Measurements from ENCODE around the gene ATP1A4. TPM values are rescaled to one million over a fixed set of nuclear protein-coding genes. Genes with fewer than 3 reads are reported as not detected.

The ATP1A4 gene
- total and polyA plus RNA-seq, 9 of the 15 experiments (the other 6 are each of a cell fraction or from before 2014, with no cell fraction given) = 0.07 TPM; not detected in 8

DNA sequence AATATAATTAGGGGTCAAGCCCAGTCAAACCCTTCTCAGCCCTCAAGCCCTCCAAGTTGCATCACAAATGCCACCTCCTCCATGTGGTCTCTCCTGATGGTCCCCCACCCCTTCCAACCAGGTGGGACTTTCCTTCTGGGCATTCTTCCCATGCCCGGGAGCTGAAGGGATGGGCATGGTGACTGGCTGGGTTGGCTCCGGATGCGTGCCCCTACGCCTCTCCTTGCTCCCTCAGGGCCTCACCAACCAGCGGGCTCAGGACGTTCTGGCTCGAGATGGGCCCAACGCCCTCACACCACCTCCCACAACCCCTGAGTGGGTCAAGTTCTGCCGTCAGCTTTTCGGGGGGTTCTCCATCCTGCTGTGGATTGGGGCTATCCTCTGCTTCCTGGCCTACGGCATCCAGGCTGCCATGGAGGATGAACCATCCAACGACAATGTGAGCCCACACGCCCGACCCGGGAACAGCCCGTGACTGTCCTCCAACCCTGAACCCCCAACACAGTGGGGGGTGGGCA is 28.4 kb upstream of the ATP1A4 start:
- Histone ChIP-seq H3K27ac (ENCODE audit: extremely low read depth, low read depth, low read length) (no peak overlapping the region), H3K9ac (ENCODE audit: insufficient read depth in 1 of 2, low read depth in 2 of 2, low read length in 2 of 2) (no peak overlapping the region), H3K4me1 (replicated peaks in 1 of 2; ENCODE audit: control insufficient read depth in 2 of 2, insufficient read depth in 2 of 2, low read length in 2 of 2) (no peaks in the 10 kb centered on the region; a peak in 2 of 5 replicates), H3K9me1 (ENCODE audit: control insufficient read depth, insufficient read depth, low read length) (no peaks in the 10 kb centered on the region), H4K20me1 (replicated peaks; ENCODE audit: control insufficient read depth, insufficient read depth, low read length) (no peaks in the 10 kb centered on the region), H3K4me3 (no peak overlapping the region), H3K36me3 (ENCODE audit: control insufficient read depth, insufficient read depth, low read length) (no peaks in the 10 kb centered on the region), H2AFZ (ENCODE audit: low read depth, low read length) (no peak overlapping the region), H3K4me2 (ENCODE audit: insufficient read depth, low read length) (no peak overlapping the region), H3K79me2 (ENCODE audit: control insufficient read depth, insufficient read depth, low read length) (no peaks in the 10 kb centered on the region), H3K9me3 (replicated peaks; ENCODE audit: control insufficient read depth, insufficient read depth, low read depth, low read length) (no peaks in the 10 kb centered on the region), H3K27me3 (ENCODE audit: control insufficient read depth in 2 of 2, insufficient read depth in 2 of 2, low read length in 2 of 2) (peaks cover 8 to 45% of the 10 kb centered on the region in 2 experiments)
- WGBS (ENCODE audit: insufficient coverage, low coverage, missing lambda C conversion rate) = 4% methylated on average over 14 of the region's 16 CpGs
- BruUV-seq (replicated peaks) = no TSS peak
- FAIRE-seq (no peak), ATAC-seq (no peak), DNase-seq (ENCODE audit: extremely low read depth in 1 of 4, low spot score in 3 of 4) (no peak)
- ChIA-PET CTCF (ENCODE audit: low intra/inter-chr PET ratio) (no interaction called here), POLR2A (interaction anchor here (1.2 kb wide), 1 partner anchor 19 kb away, joined by 3 read pairs; no protein-coding TSS in a partner anchor)
- in situ Hi-C loops (cut with MboI) = no loop called here
- intact Hi-C loops (cut with micrococcal nuclease) = no loop called here
- no peak for TF ChIP-seq ZNF766 (CRISPR knock-in tag; conservative IDR thresholded peaks at IDR 0.05)
- TF ChIP-seq, protein P1, sequence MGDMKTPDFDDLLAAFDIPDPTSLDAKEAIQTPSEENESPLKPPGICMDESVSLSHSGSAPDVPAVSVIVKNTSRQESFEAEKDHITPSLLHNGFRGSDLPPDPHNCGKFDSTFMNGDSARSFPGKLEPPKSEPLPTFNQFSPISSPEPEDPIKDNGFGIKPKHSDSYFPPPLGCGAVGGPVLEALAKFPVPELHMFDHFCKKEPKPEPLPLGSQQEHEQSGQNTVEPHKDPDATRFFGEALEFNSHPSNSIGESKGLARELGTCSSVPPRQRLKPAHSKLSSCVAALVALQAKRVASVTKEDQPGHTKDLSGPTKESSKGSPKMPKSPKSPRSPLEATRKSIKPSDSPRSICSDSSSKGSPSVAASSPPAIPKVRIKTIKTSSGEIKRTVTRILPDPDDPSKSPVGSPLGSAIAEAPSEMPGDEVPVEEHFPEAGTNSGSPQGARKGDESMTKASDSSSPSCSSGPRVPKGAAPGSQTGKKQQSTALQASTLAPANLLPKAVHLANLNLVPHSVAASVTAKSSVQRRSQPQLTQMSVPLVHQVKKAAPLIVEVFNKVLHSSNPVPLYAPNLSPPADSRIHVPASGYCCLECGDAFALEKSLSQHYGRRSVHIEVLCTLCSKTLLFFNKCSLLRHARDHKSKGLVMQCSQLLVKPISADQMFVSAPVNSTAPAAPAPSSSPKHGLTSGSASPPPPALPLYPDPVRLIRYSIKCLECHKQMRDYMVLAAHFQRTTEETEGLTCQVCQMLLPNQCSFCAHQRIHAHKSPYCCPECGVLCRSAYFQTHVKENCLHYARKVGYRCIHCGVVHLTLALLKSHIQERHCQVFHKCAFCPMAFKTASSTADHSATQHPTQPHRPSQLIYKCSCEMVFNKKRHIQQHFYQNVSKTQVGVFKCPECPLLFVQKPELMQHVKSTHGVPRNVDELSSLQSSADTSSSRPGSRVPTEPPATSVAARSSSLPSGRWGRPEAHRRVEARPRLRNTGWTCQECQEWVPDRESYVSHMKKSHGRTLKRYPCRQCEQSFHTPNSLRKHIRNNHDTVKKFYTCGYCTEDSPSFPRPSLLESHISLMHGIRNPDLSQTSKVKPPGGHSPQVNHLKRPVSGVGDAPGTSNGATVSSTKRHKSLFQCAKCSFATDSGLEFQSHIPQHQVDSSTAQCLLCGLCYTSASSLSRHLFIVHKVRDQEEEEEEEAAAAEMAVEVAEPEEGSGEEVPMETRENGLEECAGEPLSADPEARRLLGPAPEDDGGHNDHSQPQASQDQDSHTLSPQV (IDR thresholded peaks at IDR 0.05) = no peak
- TF ChIP-seq, protein P2, sequence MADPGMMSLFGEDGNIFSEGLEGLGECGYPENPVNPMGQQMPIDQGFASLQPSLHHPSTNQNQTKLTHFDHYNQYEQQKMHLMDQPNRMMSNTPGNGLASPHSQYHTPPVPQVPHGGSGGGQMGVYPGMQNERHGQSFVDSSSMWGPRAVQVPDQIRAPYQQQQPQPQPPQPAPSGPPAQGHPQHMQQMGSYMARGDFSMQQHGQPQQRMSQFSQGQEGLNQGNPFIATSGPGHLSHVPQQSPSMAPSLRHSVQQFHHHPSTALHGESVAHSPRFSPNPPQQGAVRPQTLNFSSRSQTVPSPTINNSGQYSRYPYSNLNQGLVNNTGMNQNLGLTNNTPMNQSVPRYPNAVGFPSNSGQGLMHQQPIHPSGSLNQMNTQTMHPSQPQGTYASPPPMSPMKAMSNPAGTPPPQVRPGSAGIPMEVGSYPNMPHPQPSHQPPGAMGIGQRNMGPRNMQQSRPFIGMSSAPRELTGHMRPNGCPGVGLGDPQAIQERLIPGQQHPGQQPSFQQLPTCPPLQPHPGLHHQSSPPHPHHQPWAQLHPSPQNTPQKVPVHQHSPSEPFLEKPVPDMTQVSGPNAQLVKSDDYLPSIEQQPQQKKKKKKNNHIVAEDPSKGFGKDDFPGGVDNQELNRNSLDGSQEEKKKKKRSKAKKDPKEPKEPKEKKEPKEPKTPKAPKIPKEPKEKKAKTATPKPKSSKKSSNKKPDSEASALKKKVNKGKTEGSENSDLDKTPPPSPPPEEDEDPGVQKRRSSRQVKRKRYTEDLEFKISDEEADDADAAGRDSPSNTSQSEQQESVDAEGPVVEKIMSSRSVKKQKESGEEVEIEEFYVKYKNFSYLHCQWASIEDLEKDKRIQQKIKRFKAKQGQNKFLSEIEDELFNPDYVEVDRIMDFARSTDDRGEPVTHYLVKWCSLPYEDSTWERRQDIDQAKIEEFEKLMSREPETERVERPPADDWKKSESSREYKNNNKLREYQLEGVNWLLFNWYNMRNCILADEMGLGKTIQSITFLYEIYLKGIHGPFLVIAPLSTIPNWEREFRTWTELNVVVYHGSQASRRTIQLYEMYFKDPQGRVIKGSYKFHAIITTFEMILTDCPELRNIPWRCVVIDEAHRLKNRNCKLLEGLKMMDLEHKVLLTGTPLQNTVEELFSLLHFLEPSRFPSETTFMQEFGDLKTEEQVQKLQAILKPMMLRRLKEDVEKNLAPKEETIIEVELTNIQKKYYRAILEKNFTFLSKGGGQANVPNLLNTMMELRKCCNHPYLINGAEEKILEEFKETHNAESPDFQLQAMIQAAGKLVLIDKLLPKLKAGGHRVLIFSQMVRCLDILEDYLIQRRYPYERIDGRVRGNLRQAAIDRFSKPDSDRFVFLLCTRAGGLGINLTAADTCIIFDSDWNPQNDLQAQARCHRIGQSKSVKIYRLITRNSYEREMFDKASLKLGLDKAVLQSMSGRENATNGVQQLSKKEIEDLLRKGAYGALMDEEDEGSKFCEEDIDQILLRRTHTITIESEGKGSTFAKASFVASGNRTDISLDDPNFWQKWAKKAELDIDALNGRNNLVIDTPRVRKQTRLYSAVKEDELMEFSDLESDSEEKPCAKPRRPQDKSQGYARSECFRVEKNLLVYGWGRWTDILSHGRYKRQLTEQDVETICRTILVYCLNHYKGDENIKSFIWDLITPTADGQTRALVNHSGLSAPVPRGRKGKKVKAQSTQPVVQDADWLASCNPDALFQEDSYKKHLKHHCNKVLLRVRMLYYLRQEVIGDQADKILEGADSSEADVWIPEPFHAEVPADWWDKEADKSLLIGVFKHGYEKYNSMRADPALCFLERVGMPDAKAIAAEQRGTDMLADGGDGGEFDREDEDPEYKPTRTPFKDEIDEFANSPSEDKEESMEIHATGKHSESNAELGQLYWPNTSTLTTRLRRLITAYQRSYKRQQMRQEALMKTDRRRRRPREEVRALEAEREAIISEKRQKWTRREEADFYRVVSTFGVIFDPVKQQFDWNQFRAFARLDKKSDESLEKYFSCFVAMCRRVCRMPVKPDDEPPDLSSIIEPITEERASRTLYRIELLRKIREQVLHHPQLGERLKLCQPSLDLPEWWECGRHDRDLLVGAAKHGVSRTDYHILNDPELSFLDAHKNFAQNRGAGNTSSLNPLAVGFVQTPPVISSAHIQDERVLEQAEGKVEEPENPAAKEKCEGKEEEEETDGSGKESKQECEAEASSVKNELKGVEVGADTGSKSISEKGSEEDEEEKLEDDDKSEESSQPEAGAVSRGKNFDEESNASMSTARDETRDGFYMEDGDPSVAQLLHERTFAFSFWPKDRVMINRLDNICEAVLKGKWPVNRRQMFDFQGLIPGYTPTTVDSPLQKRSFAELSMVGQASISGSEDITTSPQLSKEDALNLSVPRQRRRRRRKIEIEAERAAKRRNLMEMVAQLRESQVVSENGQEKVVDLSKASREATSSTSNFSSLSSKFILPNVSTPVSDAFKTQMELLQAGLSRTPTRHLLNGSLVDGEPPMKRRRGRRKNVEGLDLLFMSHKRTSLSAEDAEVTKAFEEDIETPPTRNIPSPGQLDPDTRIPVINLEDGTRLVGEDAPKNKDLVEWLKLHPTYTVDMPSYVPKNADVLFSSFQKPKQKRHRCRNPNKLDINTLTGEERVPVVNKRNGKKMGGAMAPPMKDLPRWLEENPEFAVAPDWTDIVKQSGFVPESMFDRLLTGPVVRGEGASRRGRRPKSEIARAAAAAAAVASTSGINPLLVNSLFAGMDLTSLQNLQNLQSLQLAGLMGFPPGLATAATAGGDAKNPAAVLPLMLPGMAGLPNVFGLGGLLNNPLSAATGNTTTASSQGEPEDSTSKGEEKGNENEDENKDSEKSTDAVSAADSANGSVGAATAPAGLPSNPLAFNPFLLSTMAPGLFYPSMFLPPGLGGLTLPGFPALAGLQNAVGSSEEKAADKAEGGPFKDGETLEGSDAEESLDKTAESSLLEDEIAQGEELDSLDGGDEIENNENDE (IDR thresholded peaks at IDR 0.05; ENCODE audit: low read depth, low read length) = no peak
- no peak for TF ChIP-seq PHB2 (IDR thresholded peaks at IDR 0.05; ENCODE audit: low read depth)

All from K562 (cell line).